GM18517 (cell line): ENCODE results near the gene H2AZ2.
"Not testable (repeated sequence)": the region's sequence is repeated elsewhere in the genome, so short reads cannot be mapped to it uniquely, and the experiment has no call there.

Experiments used
- ATAC-seq: cut with Tn5 transposase; IDR thresholded peaks from one replicate; pipeline ENCODE4 v1.9.1; 2021; ENCODE audit warnings: mild to moderate bottlenecking, moderate library complexity; ENCODE audit not compliant: unreplicated experiment

The H2AZ2 gene

GRCh38 chr7:44787762-44788161 lies 60.1 kb downstream of the H2AZ2 start:
- ATAC-seq, result no peak

DNA sequence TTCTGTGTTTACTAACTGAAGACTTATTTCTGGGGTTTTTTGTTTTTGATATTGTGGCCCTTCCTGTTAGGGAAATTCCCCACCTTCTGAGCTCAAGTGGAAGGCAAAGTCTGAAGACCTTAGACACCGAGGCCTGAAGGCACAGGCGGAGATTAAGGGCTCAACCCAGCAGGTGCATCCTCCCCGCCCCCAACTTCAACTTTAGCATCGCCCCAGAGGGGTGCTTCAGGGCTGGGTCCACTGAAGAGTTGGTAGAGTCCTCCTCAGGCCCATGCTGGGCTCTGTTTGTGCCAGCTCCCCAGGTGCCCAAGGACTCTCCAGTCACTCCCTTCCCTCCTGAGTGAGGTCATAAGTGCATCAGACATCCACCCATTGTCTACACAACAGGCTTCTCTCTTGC lies 60.8 kb downstream of the H2AZ2 start:
- no peak for ATAC-seq

DNA sequence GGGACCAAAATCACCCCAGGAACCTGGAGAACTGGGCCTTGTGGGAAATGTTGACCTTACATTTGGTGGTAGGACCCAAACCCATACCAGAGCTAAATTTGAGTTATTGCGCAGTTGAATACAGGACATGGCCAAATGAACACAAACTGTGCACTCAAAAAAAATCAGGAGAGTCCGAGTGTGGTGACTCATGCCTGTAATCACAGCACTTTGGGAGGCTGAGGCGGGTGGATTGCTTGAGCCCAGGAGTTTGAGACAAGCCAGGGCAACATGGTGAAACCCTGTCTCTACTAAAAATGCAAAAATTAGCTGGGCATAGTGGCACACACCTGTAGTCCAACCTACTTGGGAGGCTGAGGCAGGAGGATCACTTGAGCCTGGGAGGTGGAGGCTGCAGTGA lies 62.7 kb downstream of the H2AZ2 start:
- not testable (repeated sequence) for ATAC-seq

DNA sequence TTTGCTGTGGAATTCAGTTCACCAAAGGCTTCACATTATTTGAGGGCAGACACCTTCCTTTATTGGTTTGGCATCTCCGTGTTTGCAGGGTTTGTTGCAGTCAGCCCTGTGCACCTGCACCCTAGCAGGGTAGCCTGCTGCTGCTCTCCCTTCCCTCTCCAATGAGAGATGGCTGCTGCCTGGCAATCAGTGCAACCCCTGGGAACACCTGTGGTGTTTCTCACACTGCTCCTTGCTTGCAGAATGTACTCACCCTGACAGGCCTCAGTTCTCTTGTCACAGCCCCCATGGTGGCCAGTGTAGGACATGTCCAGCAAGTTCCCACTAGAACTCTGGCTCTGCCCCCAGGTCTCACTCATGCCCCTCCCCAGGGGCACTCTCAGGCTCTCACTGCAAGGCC lies 63.5 kb downstream of the H2AZ2 start:
- no peak for ATAC-seq

DNA sequence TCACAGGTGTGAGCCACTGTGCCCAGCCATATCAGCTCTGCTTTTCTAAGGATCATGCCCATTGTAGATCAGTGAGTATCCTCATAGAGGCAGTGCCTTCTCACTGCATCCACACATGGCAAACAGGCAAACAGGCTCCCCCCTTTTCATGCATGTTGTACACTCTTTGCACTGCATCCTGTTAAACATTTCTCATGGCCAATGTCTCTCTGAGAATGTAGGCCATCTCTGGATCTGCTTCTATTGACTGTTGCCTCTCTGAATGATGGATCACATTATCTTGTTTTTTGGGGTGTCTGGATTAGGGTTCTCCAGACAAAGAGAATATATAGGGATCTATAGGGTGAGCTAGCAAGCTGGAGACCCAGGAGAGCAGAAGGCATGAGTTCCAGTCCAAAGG lies 64.5 kb downstream of the H2AZ2 start:
- ATAC-seq, result no peak

- ATAC-seq, result no peak
These were observed 65.4 kb downstream of the H2AZ2 start for GRCh38 chr7:44782460-44782859.
